ENCODE data around the gene GRIK2.

- TF ChIP-seq CTCF (IDR thresholded peaks at IDR 0.05) (no peak), POLR2A (IDR thresholded peaks at IDR 0.05) (no peak)
These were observed 329.6 kb downstream of the GRIK2 start for GRCh38 chr6:101722991-101723579.

Measured in ovary (tissue), 3 donors.